Thymus (tissue), 11 donors: ENCODE measurements around the gene SPIRE1. TPM values are rescaled to one million over a fixed set of nuclear protein-coding genes. Genes with fewer than 3 reads are reported as not detected.

Experiments used
- DNase-seq, 9 donors: peaks; one replicate each; pipeline ENCODE4 v3.0.0-alpha.2; 2013; ENCODE audit warnings: low spot score in 9 of 9, low read depth in 6 of 9, missing footprints in 1 of 9
- H3K27ac ChIP-seq, 2 donors: one replicate each; pipeline ENCODE4 v1.5.1; 2013; ENCODE audit warnings: control low read depth in 1 of 2, low read depth in 1 of 2, low read length in 1 of 2, mild to moderate bottlenecking in 1 of 2, moderate library complexity in 1 of 2
- H3K27me3 ChIP-seq, 2 donors: one replicate each; pipeline ENCODE4 v1.5.1; 2013; ENCODE audit warnings: low read length in 1 of 2; ENCODE audit not compliant: control insufficient read depth in 2 of 2, insufficient read depth in 1 of 2
- H3K36me3 ChIP-seq, 2 donors: one replicate each; pipeline ENCODE4 v1.5.1; 2013; ENCODE audit warnings: low read length in 1 of 2, mild to moderate bottlenecking in 1 of 2, moderate library complexity in 1 of 2; ENCODE audit not compliant: control insufficient read depth in 2 of 2, insufficient read depth in 2 of 2
- H3K4me1 ChIP-seq, 2 donors: one replicate each; pipeline ENCODE4 v1.5.1; 2013; ENCODE audit warnings: low read length in 2 of 2; ENCODE audit not compliant: control insufficient read depth in 2 of 2, insufficient read depth in 2 of 2
- H3K4me3 ChIP-seq, 2 donors: one replicate each; pipeline ENCODE4 v1.5.1; 2013; ENCODE audit warnings: low read length in 2 of 2, control low read depth in 1 of 2, mild to moderate bottlenecking in 1 of 2
- H3K9me3 ChIP-seq, 2 donors: one replicate each; pipeline ENCODE4 v1.5.1; 2013; ENCODE audit warnings: low read length in 1 of 2, mild to moderate bottlenecking in 1 of 2; ENCODE audit not compliant: control insufficient read depth in 2 of 2, insufficient read depth in 1 of 2
- WGBS: extraction: QIAGEN DNeasy Blood & Tissue Kit; methylation state at CpG from one replicate; pipeline ENCODE4 v1.1.7; 2013; 5-methylcytosine and 5-hydroxymethylcytosine counted together
- polyA plus RNA-seq: library from polyadenylated mRNA; stranded (reverse); fragments of 200-250 nt; gene quantifications from one replicate; pipeline ENCODE4 v1.2.3, GENCODE V29; 2013
- total RNA-seq: library from RNA; stranded (reverse); fragments of 120-200 nt; gene quantifications from one replicate; pipeline ENCODE4 v1.2.4, GENCODE V29; 2013
- donor health status: healthy.

Gene SPIRE1
- total and polyA plus RNA-seq, 2 donors = 6.2 to 7.6 TPM

- no peak overlapping the region for H3K27ac ChIP-seq
- no peaks in the 10 kb centered on the region for H3K36me3 ChIP-seq
- WGBS = 91% methylated on average over 3 of the region's 3 CpGs
- no peak for DNase-seq
- no peaks in the 10 kb centered on the region for H3K27me3 ChIP-seq
- no peaks in the 10 kb centered on the region for H3K4me1 ChIP-seq
- no peak overlapping the region for H3K4me3 ChIP-seq
- no peaks in the 10 kb centered on the region for H3K9me3 ChIP-seq
Observed at GRCh38 chr18:12443551-12443950, 214.4 kb downstream of the SPIRE1 start.

GRCh38 chr18:12442946-12443345, 215.0 kb downstream of the SPIRE1 start:
- H3K27ac ChIP-seq = no peak overlapping the region
- no peaks in the 10 kb centered on the region for H3K36me3 ChIP-seq
- no peak for DNase-seq
- WGBS = 97% methylated on average over 1 of the region's 1 CpG
- no peaks in the 10 kb centered on the region for H3K27me3 ChIP-seq
- no peak overlapping the region for H3K4me3 ChIP-seq
- no peaks in the 10 kb centered on the region for H3K4me1 ChIP-seq
- no peaks in the 10 kb centered on the region for H3K9me3 ChIP-seq

GRCh38 chr18:12441475-12442034, 216.4 kb downstream of the SPIRE1 start:
- Histone ChIP-seq H3K4me3 (no peak overlapping the region), H3K4me1 (no peaks in the 10 kb centered on the region), H3K27ac (no peak overlapping the region), H3K36me3 (no peaks in the 10 kb centered on the region), H3K27me3 (no peaks in the 10 kb centered on the region), H3K9me3 (no peaks in the 10 kb centered on the region)
- DNase-seq = no peak
- WGBS = 94% methylated on average over 12 of the region's 12 CpGs

- H3K27me3 ChIP-seq = no peaks in the 10 kb centered on the region
- H3K27ac ChIP-seq = no peak overlapping the region
- H3K9me3 ChIP-seq = no peaks in the 10 kb centered on the region
- DNase-seq = no peak
- peaks cover 0 to 3% of the 10 kb centered on the region in 2 donors for H3K36me3 ChIP-seq
- no peaks in the 10 kb centered on the region for H3K4me1 ChIP-seq
- no peak overlapping the region for H3K4me3 ChIP-seq
- WGBS = 99% methylated on average over 10 of the region's 10 CpGs
Observed at GRCh38 chr18:12438257-12438656, 219.7 kb downstream of the SPIRE1 start.

GRCh38 chr18:12435867-12436266, 222.0 kb downstream of the SPIRE1 start:
- Histone ChIP-seq H3K36me3 (peaks cover 6 to 9% of the 10 kb centered on the region in 2 donors), H3K27ac (no peak overlapping the region), H3K9me3 (peaks cover 0 to 1% of the 10 kb centered on the region in 2 donors), H3K27me3 (no peaks in the 10 kb centered on the region), H3K4me3 (no peak overlapping the region), H3K4me1 (no peaks in the 10 kb centered on the region)
- 96% methylated on average over 8 of the region's 8 CpGs for WGBS
- DNase-seq = no peak

- no peaks in the 10 kb centered on the region for H3K4me1 ChIP-seq
- peaks cover 9 to 10% of the 10 kb centered on the region in 2 donors for H3K36me3 ChIP-seq
- H3K27ac ChIP-seq = no peak overlapping the region
- H3K27me3 ChIP-seq = no peaks in the 10 kb centered on the region
- no peak overlapping the region for H3K4me3 ChIP-seq
- peaks cover 0 to 1% of the 10 kb centered on the region in 2 donors for H3K9me3 ChIP-seq
- over 99% methylated on average over 14 of the region's 14 CpGs for WGBS
- no peak for DNase-seq
Observed at GRCh38 chr18:12434541-12434929, 223.4 kb downstream of the SPIRE1 start.

GRCh38 chr18:12433829-12434540, 223.9 kb downstream of the SPIRE1 start:
- 98% methylated on average over 51 of the region's 51 CpGs for WGBS
- Histone ChIP-seq H3K4me1 (no peaks in the 10 kb centered on the region), H3K4me3 (no peak overlapping the region), H3K9me3 (peaks cover 0 to 1% of the 10 kb centered on the region in 2 donors), H3K27me3 (no peaks in the 10 kb centered on the region), H3K36me3 (peaks cover 9 to 10% of the 10 kb centered on the region in 2 donors), H3K27ac (no peak overlapping the region)
- no peak for DNase-seq

GRCh38 chr18:12432881-12433280, 225.0 kb downstream of the SPIRE1 start:
- no peak overlapping the region for H3K4me3 ChIP-seq
- no peaks in the 10 kb centered on the region for H3K4me1 ChIP-seq
- no peaks in the 10 kb centered on the region for H3K27me3 ChIP-seq
- WGBS = 98% methylated on average over 31 of the region's 31 CpGs
- no peak overlapping the region for H3K27ac ChIP-seq
- no peak for DNase-seq
- H3K9me3 ChIP-seq = peaks cover 0 to 1% of the 10 kb centered on the region in 2 donors
- H3K36me3 ChIP-seq = peaks cover 10 to 11% of the 10 kb centered on the region in 2 donors

- Histone ChIP-seq H3K27me3 (no peaks in the 10 kb centered on the region), H3K27ac (no peak overlapping the region), H3K4me3 (no peak overlapping the region), H3K36me3 (peaks cover 10 to 12% of the 10 kb centered on the region in 2 donors), H3K4me1 (no peaks in the 10 kb centered on the region), H3K9me3 (peaks cover 0 to 1% of the 10 kb centered on the region in 2 donors)
- WGBS = 99% methylated on average over 22 of the region's 22 CpGs
- DNase-seq = no peak
Observed at GRCh38 chr18:12432196-12432595, 225.7 kb downstream of the SPIRE1 start.
